Measurements from ENCODE around the gene CFAP70. TPM values are rescaled to one million over a fixed set of nuclear protein-coding genes. Genes with fewer than 3 reads are reported as not detected.

Gene CFAP70
- total and polyA plus RNA-seq, 2 of the 8 experiments (the other 6 are each of a cell fraction or from before 2014, with no cell fraction given), result 0.21 to 0.30 TPM

GRCh38 chr10:73404690-73405089, 46.0 kb upstream of the CFAP70 start (continued):
- TF ChIP-seq, protein P1, sequence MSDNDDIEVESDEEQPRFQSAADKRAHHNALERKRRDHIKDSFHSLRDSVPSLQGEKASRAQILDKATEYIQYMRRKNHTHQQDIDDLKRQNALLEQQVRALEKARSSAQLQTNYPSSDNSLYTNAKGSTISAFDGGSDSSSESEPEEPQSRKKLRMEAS (IDR thresholded peaks at IDR 0.05), result no peak
